H1 (cell line): ENCODE results near the gene HELZ2. TPM values are rescaled to one million over a fixed set of nuclear protein-coding genes. Genes with fewer than 3 reads are reported as not detected.

Experiments
- CTCF ChIA-PET: fragments of 300-600 bp; sonication (Branson Sonifier 250); formaldehyde crosslinking; loops from one replicate; lab custom pipeline; 2021; ENCODE audit not compliant: partially characterized antibody; lab: Charles Lee
- POLR2A ChIA-PET: fragments of 300-600 bp; sonication (Branson Sonifier 250); formaldehyde crosslinking; loops from one replicate; lab custom pipeline; 2021; ENCODE audit warnings: inconsistent platforms; ENCODE audit not compliant: partially characterized antibody; lab: Charles Lee
- DNase-seq, 2 experiments: peaks; one replicate each; pipeline versions ENCODE4 v3.0.0 to v3.0.0-alpha.2; 2010 to 2022; ENCODE audit warnings: low spot score in 2 of 2, low read depth in 1 of 2, mixed read lengths in 1 of 2
- FAIRE-seq: peaks from 2 replicates; lab custom pipeline; 2011; peaks lifted over from hg19 to GRCh38; lab: Jason Lieb, UNC
- H2AFZ ChIP-seq: 2 replicates; pipeline ENCODE4 v1.8.1; 2012; ENCODE audit warnings: low read length, inconsistent platforms
- H2AK5ac ChIP-seq: 2 replicates; pipeline ENCODE4 v1.6.1; 2013; ENCODE audit warnings: low read depth, low read length
- H2BK120ac ChIP-seq: replicated peaks from 2 replicates; pipeline ENCODE3; 2013; ENCODE audit warnings: low read depth, low read length, inconsistent platforms
- H2BK12ac ChIP-seq: 2 replicates; pipeline ENCODE4 v1.6.1; 2013; ENCODE audit warnings: low read depth, low read length
- H2BK15ac ChIP-seq: 2 replicates; pipeline ENCODE4 v1.6.1; 2013; ENCODE audit warnings: low read length
- H2BK20ac ChIP-seq: 2 replicates; pipeline ENCODE4 v1.6.1; 2013; ENCODE audit warnings: low read length
- H2BK5ac ChIP-seq: 2 replicates; pipeline ENCODE4 v1.6.1; 2013; ENCODE audit warnings: low read depth, low read length
- H3K14ac ChIP-seq: 2 replicates; pipeline ENCODE4 v1.6.1; 2013; ENCODE audit warnings: inconsistent platforms; ENCODE audit not compliant: insufficient read length
- H3K18ac ChIP-seq: 2 replicates; pipeline ENCODE4 v1.6.1; 2013; ENCODE audit warnings: low read length; ENCODE audit errors: extremely low read depth
- H3K23ac ChIP-seq: 2 replicates; pipeline ENCODE4 v1.6.1; 2013; ENCODE audit warnings: inconsistent platforms; ENCODE audit not compliant: insufficient read length
- H3K23me2 ChIP-seq: 2 replicates; pipeline ENCODE4 v1.6.1; 2013; ENCODE audit warnings: low read depth, low read length
- H3K27ac ChIP-seq: 2 replicates; pipeline ENCODE4 v1.6.1; 2011; ENCODE audit warnings: low read depth, low read length, inconsistent platforms
- H3K27me3 ChIP-seq, 4 experiments: replicated peaks in 1 of 4; 1 replicate in 1 of 4; 2 replicates in 3 of 4; pipeline versions ENCODE4 v1.6.1 to v1.8.1; 2011 to 2013; ENCODE audit warnings: low read length in 3 of 4, mild to moderate bottlenecking in 3 of 4, inconsistent platforms in 2 of 4, mixed read lengths in 2 of 4, moderate library complexity in 1 of 4; ENCODE audit not compliant: control insufficient read depth in 3 of 4, insufficient read depth in 3 of 4; ENCODE audit errors: extremely low read depth in 1 of 4
- H3K36me3 ChIP-seq, 4 experiments: 2 replicates each; pipeline versions ENCODE4 v1.6.1 to v1.8.1; 2011 to 2013; ENCODE audit warnings: mild to moderate bottlenecking in 4 of 4, low read length in 3 of 4, moderate library complexity in 2 of 4, control low read depth in 1 of 4, inconsistent platforms in 1 of 4; ENCODE audit not compliant: insufficient read depth in 4 of 4, control insufficient read depth in 2 of 4
- H3K4ac ChIP-seq: replicated peaks from 2 replicates; pipeline ENCODE3; 2013; ENCODE audit warnings: low read length, low read depth, mixed read lengths, inconsistent platforms; ENCODE audit not compliant: insufficient read length
- H3K4me1 ChIP-seq, 4 experiments: replicated peaks in 1 of 4; 1 replicate in 1 of 4; 2 replicates in 3 of 4; pipeline versions ENCODE4 v1.6.1 to v1.8.1; 2011 to 2013; ENCODE audit warnings: low read length in 3 of 4, inconsistent platforms in 2 of 4, mixed read lengths in 1 of 4; ENCODE audit not compliant: insufficient read depth in 4 of 4, control insufficient read depth in 3 of 4
- H3K4me2 ChIP-seq, 2 experiments: 2 replicates each; pipeline versions ENCODE4 v1.6.1 to v1.8.1; 2011 to 2013; ENCODE audit warnings: low read depth in 2 of 2, low read length in 2 of 2, control low read depth in 1 of 2, inconsistent platforms in 1 of 2, mild to moderate bottlenecking in 1 of 2; ENCODE audit not compliant: insufficient read depth in 1 of 2
- H3K4me3 ChIP-seq, 4 experiments: fragments of 200-600, 300-600 bp in 1 of 4; sonication (generic), shearing (Covaris generic), sonication (Bioruptor Twin) in 1 of 4; 2 replicates each; pipeline versions ENCODE4 v1.5.1 to v1.8.1; 2011 to 2016; ENCODE audit warnings: low read length in 4 of 4, low read depth in 3 of 4, control low read depth in 2 of 4, inconsistent platforms in 2 of 4, mild to moderate bottlenecking in 2 of 4, mixed read lengths in 1 of 4, moderate library complexity in 1 of 4; ENCODE audit not compliant: insufficient read depth in 2 of 4; ENCODE audit errors: extremely low read depth in 1 of 4
- H3K56ac ChIP-seq: replicated peaks from 2 replicates; pipeline ENCODE3; 2013; ENCODE audit warnings: low read depth, mild to moderate bottlenecking, mixed read lengths, low read length, inconsistent platforms; ENCODE audit not compliant: insufficient read length
- H3K79me1 ChIP-seq: 2 replicates; pipeline ENCODE4 v1.6.1; 2013; ENCODE audit warnings: low read depth, low read length, control low read depth
- H3K79me2 ChIP-seq, 2 experiments: 2 replicates each; pipeline versions ENCODE4 v1.6.1 to v1.8.1; 2012 to 2013; ENCODE audit warnings: low read length in 2 of 2, mild to moderate bottlenecking in 2 of 2, inconsistent platforms in 1 of 2; ENCODE audit not compliant: insufficient read depth in 2 of 2, control insufficient read depth in 1 of 2
- H3K9ac ChIP-seq, 4 experiments: replicated peaks in 1 of 4; 1 replicate in 1 of 4; 2 replicates in 3 of 4; pipeline versions ENCODE4 v1.6.1 to v1.8.1; 2011 to 2013; ENCODE audit warnings: low read depth in 3 of 4, low read length in 3 of 4, control low read depth in 2 of 4, mild to moderate bottlenecking in 2 of 4, moderate library complexity in 2 of 4, inconsistent platforms in 1 of 4; ENCODE audit errors: extremely low read depth in 1 of 4
- H3K9me3 ChIP-seq, 2 experiments: 2 replicates each; pipeline versions ENCODE4 v1.6.1 to v1.8.1; 2012 to 2013; ENCODE audit warnings: mild to moderate bottlenecking in 2 of 2, moderate library complexity in 2 of 2, control low read depth in 1 of 2, inconsistent platforms in 1 of 2, low read depth in 1 of 2, low read length in 1 of 2, mixed read lengths in 1 of 2; ENCODE audit not compliant: insufficient read depth in 2 of 2
- H4K20me1 ChIP-seq, 2 experiments: replicated peaks in 1 of 2; 2 replicates each; pipeline versions ENCODE3 to v1.8.1; 2011 to 2013; ENCODE audit warnings: inconsistent platforms in 2 of 2, low read length in 2 of 2, mild to moderate bottlenecking in 1 of 2; ENCODE audit not compliant: insufficient read depth in 2 of 2, control insufficient read depth in 1 of 2
- H4K5ac ChIP-seq: 2 replicates; pipeline ENCODE4 v1.6.1; 2013; ENCODE audit warnings: low read length, low read depth, mixed read lengths, inconsistent platforms; ENCODE audit not compliant: insufficient read length
- H4K8ac ChIP-seq: 2 replicates; pipeline ENCODE4 v1.8.0; 2013; ENCODE audit warnings: mild to moderate bottlenecking, moderate library complexity, low read length, inconsistent platforms; ENCODE audit not compliant: insufficient read depth; ENCODE audit errors: extremely low read depth
- H4K91ac ChIP-seq: replicated peaks from 2 replicates; pipeline ENCODE3; 2013; ENCODE audit warnings: low read length, mixed read lengths, inconsistent platforms; ENCODE audit not compliant: insufficient read length
- ATF2 ChIP-seq: IDR thresholded peaks from 2 replicates; pipeline ENCODE4 v1.6.1; 2012; ENCODE audit warnings: low read length, inconsistent platforms
- ATF3 ChIP-seq: IDR thresholded peaks from 2 replicates; pipeline ENCODE4 v1.6.1; 2011; ENCODE audit warnings: low read depth, mild to moderate bottlenecking, low read length; ENCODE audit not compliant: insufficient read depth
- HDAC2 ChIP-seq, 2 experiments: fragments of 300-600 bp in 1 of 2; sonication (generic) in 1 of 2; IDR thresholded peaks; 2 replicates each; pipeline ENCODE4 v1.6.1; 2011 to 2012; ENCODE audit warnings: low read depth in 2 of 2, low read length in 2 of 2, mild to moderate bottlenecking in 2 of 2, moderate library complexity in 2 of 2, borderline replicate concordance in 1 of 2, inconsistent platforms in 1 of 2
- KDM1A ChIP-seq: fragments of 200-600, 300-600 bp; sonication (generic); IDR thresholded peaks from 2 replicates; pipeline ENCODE4 v1.7.1; 2016; ENCODE audit warnings: mild to moderate bottlenecking, low read length, borderline replicate concordance
- PHF8 ChIP-seq: fragments of 200-600 bp; sonication (generic); conservative IDR thresholded peaks from 2 replicates; pipeline ENCODE4 v1.7.1; 2012; ENCODE audit warnings: low read depth, mild to moderate bottlenecking, inconsistent platforms, low read length, moderate library complexity
- POLR2A ChIP-seq, 2 experiments: IDR thresholded peaks; 1 replicate in 1 of 2; 2 replicates in 1 of 2; pipeline ENCODE4 v1.6.1; 2011; ENCODE audit warnings: low read depth in 2 of 2, low read length in 2 of 2, mild to moderate bottlenecking in 2 of 2; ENCODE audit errors: control extremely low read depth in 1 of 2
- POLR2AphosphoS5 ChIP-seq: IDR thresholded peaks from 2 replicates; pipeline ENCODE4 v1.6.1; 2011; ENCODE audit warnings: low read depth, low read length
- YY1 ChIP-seq: IDR thresholded peaks from 2 replicates; pipeline ENCODE4 v1.6.1; 2011; ENCODE audit warnings: low read depth, mild to moderate bottlenecking, low read length
- WGBS, 2 experiments: shearing (Covaris generic) in 1 of 2; methylation state at CpG; one replicate each; pipeline versions ENCODE4 v1.1.6 to v1.1.7; 2013 to 2015; ENCODE audit warnings: low lambda C conversion rate in 2 of 2, mixed read lengths in 2 of 2, inconsistent platforms in 1 of 2, low coverage in 1 of 2, missing lambda C conversion rate in 1 of 2; ENCODE audit not compliant: insufficient replicate concordance in 2 of 2, insufficient coverage in 1 of 2, insufficient read length in 1 of 2; ENCODE audit errors: extremely low coverage in 1 of 2, missing lambda C conversion rate in 1 of 2; 5-methylcytosine and 5-hydroxymethylcytosine counted together
- polyA plus RNA-seq, 7 experiments: library from polyadenylated mRNA; depleted of rRNA in 3 of 7; stranded (reverse) in 5 of 7; unstranded in 2 of 7; fragments of >200 nt in 5 of 7; fragments of 200-250 nt in 2 of 7; gene quantifications; 1 replicate in 5 of 7; 2 replicates in 1 of 7; 4 replicates in 1 of 7; pipeline versions ENCODE4 v1.2.1 to v1.2.3, GENCODE V29; 2011 to 2013; ENCODE audit warnings: missing spikeins in 2 of 7, mixed read lengths in 2 of 7
- total RNA-seq: library from RNA; stranded (reverse); fragmentation: NEBNext Ultra II Directional; extraction: Animal tissue kit (Norgen Biotek cat#: 25700); gene quantifications from 2 replicates; pipeline ENCODE4 v1.2.1, GENCODE V29; 2021

HELZ2 gene
- total and polyA plus RNA-seq, 2 of the 8 experiments (the other 6 are each of a cell fraction or from before 2014, with no cell fraction given): 7.9 to 17.5 TPM

DNA sequence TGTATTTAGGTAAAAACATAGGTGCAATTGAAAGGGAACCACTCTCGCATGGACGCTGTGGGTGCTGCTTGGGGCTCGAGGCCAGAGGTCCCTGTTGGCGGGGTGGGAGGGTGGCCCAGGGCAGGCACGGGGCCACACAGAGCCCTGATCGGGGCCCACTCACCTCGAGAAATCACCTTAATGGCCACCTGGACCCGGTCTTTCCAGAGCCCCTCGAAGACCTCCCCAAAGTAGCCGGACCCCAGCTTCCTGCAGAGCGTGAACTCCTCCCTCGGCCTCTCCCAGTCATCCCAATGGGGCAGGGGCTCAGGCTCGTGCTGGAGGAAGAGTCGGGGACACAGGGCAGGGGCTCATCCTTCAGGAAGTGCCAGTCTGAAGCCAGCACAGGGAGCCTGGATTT lies 40.7 kb downstream of the HELZ2 start:
- H3K9me3 ChIP-seq: no peaks in the 10 kb centered on the region
- no peak overlapping the region for H3K4me2 ChIP-seq
- POLR2A ChIA-PET: interaction anchor here (7.8 kb wide), 1 partner anchor 11 kb away, joined by 59 read pairs; the partner anchor contains the start of gene PPDPF
- WGBS, 2 experiments: 86% methylated on average over 13 of the region's 14 CpGs; no CpG with 5 or more reads in 1 of the 2 experiments
- FAIRE-seq (no peak), DNase-seq (no peak)
- H3K4me1 ChIP-seq: peaks cover 0 to 18% (median 3%) of the 10 kb centered on the region in 4 experiments; a peak in 5 of 7 replicates
- H2AK5ac ChIP-seq: no peak overlapping the region
- no peak overlapping the region for H3K56ac ChIP-seq
- no peak overlapping the region for H2BK120ac ChIP-seq
- no peak overlapping the region for H3K14ac ChIP-seq
- no peak overlapping the region for H3K4me3 ChIP-seq
- no peak overlapping the region for H4K5ac ChIP-seq
- H3K9ac ChIP-seq: no peak overlapping the region; a peak in 1 of 7 replicates
- no peaks in the 10 kb centered on the region for H3K36me3 ChIP-seq
- no peak overlapping the region for H3K23ac ChIP-seq
- H3K27ac ChIP-seq: no peak overlapping the region
- no peak overlapping the region for H2BK15ac ChIP-seq
- H4K20me1 ChIP-seq: peaks cover 0 to 3% of the 10 kb centered on the region in 2 experiments
- no peak overlapping the region for H2BK12ac ChIP-seq
- H2BK20ac ChIP-seq: no peak overlapping the region
- H2AFZ ChIP-seq: no peak overlapping the region
- no peak overlapping the region for H4K91ac ChIP-seq
- H4K8ac ChIP-seq: peak overlapping the region; percentile 51; the same call in 1 of the 2 replicates
- H3K18ac ChIP-seq: no peak overlapping the region
- no peaks in the 10 kb centered on the region for H3K79me2 ChIP-seq
- no peak overlapping the region for H2BK5ac ChIP-seq
- no peak overlapping the region for H3K4ac ChIP-seq
- TF ChIP-seq YY1 (no peak), HDAC2 (IDR thresholded peaks at IDR 0.05; ENCODE audit: borderline replicate concordance in 1 of 2, low read depth in 2 of 2, low read length in 2 of 2) (no peak), POLR2A (IDR thresholded peaks at IDR 0.05; ENCODE audit: control extremely low read depth in 1 of 2, low read depth in 2 of 2, low read length in 2 of 2) (no peak), ATF2 (no peak), ATF3 (no peak), PHF8 (no peak), KDM1A (no peak), POLR2AphosphoS5 (no peak)
- TF ChIP-seq, all 59 proteins: peak for 0
- H3K23me2 ChIP-seq: peaks cover 3% of the 10 kb centered on the region; the same call in 1 of the 2 replicates
- no peaks in the 10 kb centered on the region; the same call in 1 of the 2 replicates for H3K79me1 ChIP-seq
- CTCF ChIA-PET: no interaction called here
- no peaks in the 10 kb centered on the region for H3K27me3 ChIP-seq
